Stimulated activated CD4-positive, alpha-beta T cell treated with anti-CD3 and anti-CD28 coated beads, Interleukin-4, amount 100 ng/mL, for 48 hours (primary cell): ENCODE results near the gene DSG4.

Experiments used
- DNase-seq, 2 donors: peaks; one replicate each; pipeline ENCODE4 v3.0.0-alpha.2; 2020; ENCODE audit warnings: low read depth in 2 of 2

The DSG4 gene

GRCh38 chr18:31407649-31408048 lies 31.1 kb downstream of the DSG4 start:
- DNase-seq = no peak

DNA sequence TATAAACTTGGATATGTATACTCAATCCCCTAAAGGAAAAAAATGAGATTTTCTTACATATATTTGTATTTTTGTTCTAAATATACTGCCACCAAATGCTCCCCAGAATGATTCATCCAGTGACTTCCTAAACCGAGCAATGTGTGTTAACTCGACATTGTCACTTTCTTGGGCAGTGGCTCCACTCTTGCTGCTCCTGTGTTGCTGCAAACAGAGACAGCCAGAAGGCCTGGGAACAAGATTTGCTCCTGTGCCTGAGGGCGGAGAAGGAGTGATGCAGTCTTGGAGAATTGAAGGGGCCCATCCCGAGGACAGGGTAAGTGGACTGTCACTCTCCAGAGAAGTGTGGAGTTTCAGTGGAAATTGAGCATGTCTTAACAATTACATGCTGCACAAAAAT lies 32.7 kb downstream of the DSG4 start:
- DNase-seq = no peak

- DNase-seq = no peak
These were observed 34.3 kb downstream of the DSG4 start for GRCh38 chr18:31410716-31411483.

GRCh38 chr18:31413137-31413536 lies 36.6 kb downstream of the DSG4 start:
- DNase-seq = no peak

DNA sequence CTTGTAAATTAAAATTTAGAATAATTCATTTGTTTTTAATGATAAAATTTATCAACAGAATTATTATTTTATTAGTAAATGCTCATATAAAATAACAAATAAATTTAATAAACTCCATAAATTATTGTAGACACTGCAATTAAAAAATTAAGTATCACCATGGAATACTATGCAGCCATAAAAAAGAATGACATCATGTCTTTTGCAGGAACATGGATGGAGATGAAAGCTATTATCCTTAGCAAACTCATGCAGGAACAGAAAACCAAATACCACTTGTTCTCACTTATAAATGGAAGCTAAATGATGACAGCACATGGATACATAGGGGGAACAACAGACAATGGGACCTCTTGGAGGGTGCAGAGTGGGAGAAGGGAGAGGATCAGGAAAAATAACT lies 41.3 kb downstream of the DSG4 start:
- DNase-seq = no peak

DNA sequence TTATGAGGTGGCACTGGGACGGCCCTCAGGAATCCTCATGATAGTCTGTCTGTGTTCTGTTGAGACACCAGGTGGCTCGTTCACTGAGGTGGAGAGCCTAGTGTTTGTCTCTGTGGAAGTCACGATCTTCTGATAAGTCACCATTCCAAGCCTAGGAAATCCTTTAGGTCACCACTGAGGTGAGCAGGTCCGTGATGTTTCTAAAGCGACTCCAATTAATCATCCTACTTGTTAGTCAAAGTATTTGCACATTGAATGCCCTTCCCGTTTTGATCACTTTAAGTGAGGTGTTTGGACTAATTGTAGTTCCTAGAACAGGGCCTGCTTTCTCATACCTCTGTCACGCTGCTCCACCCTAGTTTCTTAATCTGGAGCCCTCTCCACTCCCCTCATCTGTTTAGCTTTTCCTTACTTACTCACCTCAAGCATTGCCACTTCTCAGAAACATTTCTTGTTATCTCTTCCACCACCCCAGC lies 42.9 kb downstream of the DSG4 start:
- DNase-seq = no peak

DNA sequence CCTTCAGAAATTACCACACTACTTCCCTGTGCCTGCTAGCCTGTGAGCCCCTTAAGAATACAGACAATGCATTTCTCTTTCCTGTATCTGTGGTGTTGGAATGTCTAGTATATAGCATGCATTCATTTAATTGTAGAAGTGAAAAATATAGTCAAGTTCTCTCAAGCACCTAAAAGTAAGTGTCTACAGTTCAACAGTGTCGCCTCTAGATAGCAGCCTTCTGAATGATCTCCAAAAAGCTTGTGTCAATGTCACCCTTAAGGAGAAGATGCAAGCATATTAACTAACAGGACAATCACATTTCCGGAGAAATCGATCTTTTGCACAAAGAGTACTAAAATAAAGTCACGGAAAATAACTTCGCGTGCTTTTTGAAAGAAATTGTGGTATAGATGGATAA lies 43.5 kb downstream of the DSG4 start:
- DNase-seq = no peak

GRCh38 chr18:31420524-31420923 lies 43.9 kb downstream of the DSG4 start:
- DNase-seq = no peak

DNA sequence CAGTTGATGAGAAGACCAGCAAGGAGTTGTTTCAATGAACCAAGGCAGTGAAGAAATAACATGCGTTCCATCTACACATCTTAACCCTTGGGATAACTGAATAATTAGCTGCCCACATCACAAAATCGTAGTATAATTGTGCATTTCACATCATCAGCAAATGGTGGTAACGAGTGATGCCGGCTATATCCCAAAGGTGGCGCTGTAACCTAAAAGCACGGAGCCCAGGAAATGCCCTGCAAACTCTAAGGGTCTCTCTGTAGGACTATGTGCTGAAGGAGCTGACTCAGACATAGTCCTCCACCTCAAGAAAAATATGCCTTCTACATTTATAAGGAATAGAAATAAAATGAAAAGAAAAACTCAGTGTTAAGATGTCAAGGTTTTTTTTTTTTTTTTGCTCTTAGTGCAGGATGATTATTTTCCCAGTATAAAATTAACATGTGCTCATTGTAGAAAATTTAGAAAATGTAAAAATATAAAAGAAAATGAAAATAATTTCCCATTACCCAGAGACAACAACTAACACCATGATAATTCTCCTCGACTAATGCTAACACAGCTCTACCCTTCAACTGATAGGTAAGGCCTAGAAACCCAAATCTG lies 47.9 kb downstream of the DSG4 start:
- peak in 1 of 2 donors; percentile 2 for DNase-seq

- DNase-seq = no peak
These were observed 49.4 kb downstream of the DSG4 start for GRCh38 chr18:31426021-31426420.

GRCh38 chr18:31426871-31427406 lies 50.4 kb downstream of the DSG4 start:
- DNase-seq = no peak

- no peak for DNase-seq
These were observed 51.6 kb downstream of the DSG4 start for GRCh38 chr18:31428211-31428610.

- no peak for DNase-seq
These were observed 53.0 kb downstream of the DSG4 start for GRCh38 chr18:31429623-31430022.

DNA sequence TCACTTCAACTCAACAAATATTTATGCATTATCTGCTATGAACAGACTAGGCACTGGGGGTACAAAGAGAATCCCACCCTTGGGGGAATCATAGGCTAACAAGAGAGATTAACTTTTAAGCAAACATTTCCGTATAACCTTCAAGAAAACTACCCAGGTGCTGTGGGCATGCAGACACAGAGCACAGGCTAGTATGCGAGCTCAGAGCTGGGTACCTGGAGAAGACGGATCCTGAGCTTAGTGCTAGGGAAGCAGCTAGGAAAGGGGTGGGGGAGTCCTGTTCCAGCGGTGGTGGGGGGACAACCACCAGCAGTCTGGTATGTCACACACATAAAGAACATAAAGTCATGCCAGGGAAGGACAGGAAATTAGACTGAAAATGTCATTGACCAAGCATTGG lies 53.5 kb downstream of the DSG4 start:
- DNase-seq = no peak

DNA sequence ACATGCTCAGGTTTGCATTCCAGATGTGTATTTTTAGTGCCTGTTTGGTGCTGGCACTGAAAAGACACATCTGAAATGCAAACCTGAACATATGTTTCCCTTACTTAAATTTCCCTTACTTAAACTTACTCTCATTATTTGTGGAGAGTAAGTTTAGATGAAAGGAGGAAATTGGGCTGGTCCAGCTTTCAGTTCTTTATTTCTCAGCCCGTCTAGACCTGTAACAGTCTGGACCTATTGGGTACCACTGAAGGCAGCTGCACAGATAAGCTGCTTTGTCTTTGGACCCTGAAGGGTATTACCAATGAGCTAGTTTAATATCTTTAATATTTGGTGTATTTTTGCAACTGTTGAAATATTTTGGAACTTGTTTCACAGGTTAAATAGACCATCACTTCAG lies 54.0 kb downstream of the DSG4 start:
- no peak for DNase-seq

GRCh38 chr18:31432316-31432715 lies 55.7 kb downstream of the DSG4 start:
- no peak for DNase-seq

- DNase-seq = no peak
These were observed 60.2 kb downstream of the DSG4 start for GRCh38 chr18:31436825-31437224.

DNA sequence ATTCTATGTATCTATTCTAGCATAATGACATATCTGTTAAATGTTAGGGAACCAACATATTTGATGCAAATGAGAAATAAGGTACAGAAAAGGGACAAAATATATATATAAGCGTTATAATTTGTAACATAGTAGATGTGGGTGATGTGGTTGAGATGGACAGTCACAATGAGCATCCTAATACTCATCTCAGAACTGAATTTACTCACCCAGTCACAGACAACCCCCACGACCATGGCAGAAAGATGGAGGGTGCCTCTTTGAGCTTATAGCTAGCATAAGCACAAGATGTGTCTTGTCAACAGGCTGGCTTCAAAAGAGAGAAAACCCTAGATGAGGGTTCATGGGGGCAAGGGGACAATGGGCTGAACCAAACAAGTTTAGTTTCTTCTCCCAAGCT lies 61.8 kb downstream of the DSG4 start:
- no peak for DNase-seq

DNA sequence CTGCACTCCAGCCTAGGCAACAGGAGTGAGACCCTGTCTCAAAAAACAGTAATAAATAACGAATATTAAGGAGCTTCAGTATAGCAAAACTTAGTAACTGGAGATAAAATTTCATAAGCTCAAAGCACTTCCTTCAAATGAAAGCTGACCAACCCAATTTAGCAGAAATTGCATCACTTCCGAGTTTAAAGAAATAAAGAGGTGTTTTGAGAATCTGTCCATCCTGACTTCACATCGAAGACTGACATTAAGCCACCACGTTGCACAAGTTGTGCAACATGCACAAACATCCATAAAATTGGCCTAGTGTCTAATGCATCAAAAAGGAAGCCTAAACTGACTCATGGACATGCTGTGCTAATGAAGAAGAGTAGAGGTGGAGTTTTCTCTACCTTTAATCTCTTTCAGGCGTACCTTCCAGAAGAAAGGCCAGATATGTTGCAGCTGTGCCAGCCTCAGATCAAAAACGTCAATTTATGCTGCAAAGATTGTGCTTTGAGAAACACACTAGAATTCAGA lies 63.3 kb downstream of the DSG4 start:
- DNase-seq = no peak

- DNase-seq = no peak
These were observed 64.2 kb downstream of the DSG4 start for GRCh38 chr18:31440787-31441186.

GRCh38 chr18:31441493-31441892 lies 64.9 kb downstream of the DSG4 start:
- no peak for DNase-seq

GRCh38 chr18:31444142-31444541 lies 67.6 kb downstream of the DSG4 start:
- DNase-seq = no peak

- DNase-seq = no peak
These were observed 69.3 kb downstream of the DSG4 start for GRCh38 chr18:31445908-31446307.
